Measurements from ENCODE around the gene ZNF232.
A peak's percentile ranks its signal among the peaks of the same experiment; 100 is the strongest.
"Not testable (repeated sequence)": the region's sequence is repeated elsewhere in the genome, so short reads cannot be mapped to it uniquely, and the experiment has no call there.

Gene ZNF232

DNA sequence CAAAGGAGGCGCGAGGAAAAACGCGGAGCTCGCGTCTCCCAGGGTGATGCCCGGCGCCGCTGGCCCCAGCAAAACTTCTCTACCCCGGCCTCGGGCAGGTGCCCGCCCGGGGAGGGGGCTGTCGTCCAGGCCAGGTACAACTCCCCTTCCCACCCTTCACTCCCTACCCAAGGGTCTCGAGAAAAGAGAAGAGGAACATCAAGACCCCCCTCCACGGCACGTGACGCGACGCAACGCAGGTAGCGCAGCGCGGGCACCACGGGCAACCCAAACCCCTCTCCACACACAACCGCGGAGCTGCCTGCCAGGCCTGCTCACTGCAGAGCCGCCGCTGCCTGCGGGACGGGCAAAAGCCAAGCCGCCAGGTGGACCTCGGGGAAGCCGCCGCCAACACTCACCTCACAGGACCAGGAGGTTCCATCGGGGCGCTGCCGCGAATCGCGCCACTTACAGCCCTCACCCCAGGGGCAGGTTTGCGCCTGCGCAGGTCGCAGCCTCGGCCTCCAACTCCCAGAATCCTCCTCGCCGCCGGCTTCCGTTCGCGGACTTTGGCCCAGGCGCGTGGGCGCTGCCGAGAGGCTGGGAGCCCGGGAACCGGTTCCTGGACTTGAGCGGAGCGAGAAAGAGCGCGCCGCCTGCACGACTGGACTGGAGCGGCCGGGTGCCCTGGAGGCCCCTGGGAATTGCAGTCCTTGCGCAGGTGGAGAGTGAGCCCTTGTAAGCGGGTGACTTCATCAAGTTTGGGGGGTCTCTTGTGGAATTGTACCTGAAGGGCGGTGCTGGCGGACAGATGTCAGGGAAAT lies at the start of gene ZNF232:
Gene ZNF232, minus strand, starts transcription at position 477 of the 803 bp plus-strand sequence. Its CDS starts 56 bp downstream, at position 421.
- peak; percentile 93 for DNase-seq

DNA sequence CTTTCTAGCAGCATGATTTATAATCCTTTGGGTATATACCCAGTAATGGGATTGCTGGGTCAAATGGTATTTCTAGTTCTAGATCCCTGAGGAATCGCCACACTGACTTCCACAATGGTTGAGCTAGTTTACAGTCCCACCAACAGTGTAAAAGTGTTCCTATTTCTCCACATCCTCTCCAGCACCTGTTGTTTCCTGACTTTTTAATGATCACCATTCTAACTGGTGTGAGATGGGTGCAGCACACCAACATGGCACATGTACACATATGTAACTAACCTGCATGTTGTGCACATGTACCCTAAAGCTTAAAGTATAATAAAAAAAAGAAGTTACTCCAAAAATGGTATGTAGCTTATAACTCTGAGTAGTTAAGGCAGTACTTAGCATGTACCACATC lies 49.0 kb upstream of the ZNF232 start:
- DNase-seq, result not testable (repeated sequence)

GRCh38 chr17:5146122-5146521 lies 34.4 kb upstream of the ZNF232 start:
- DNase-seq, result not testable (repeated sequence)

DNA sequence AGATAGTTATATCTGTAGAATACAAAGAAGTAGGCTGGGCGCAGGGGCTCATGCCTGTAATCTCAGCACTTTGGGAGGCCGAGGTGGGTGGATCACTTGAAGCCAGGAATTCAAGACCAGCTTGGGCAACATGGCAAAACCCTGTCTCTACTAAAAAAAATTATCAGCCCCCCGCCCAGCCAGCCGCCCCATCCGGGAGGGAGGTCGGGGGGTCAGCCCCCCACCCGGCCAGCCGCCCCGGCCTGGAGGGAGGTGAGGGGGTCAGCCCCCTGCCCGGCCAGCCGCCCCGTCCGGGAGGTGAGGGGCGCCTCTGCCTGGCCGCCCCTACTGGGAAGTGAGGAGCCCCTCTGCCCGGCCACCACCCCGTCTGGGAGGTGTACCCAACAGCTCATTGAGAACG lies 31.2 kb upstream of the ZNF232 start:
- not testable (repeated sequence) for DNase-seq

- no peak for DNase-seq
Observed at GRCh38 chr17:5139458-5139732, 27.7 kb upstream of the ZNF232 start.

- no peak for DNase-seq
Observed at GRCh38 chr17:5138616-5139457, 27.2 kb upstream of the ZNF232 start.

DNA sequence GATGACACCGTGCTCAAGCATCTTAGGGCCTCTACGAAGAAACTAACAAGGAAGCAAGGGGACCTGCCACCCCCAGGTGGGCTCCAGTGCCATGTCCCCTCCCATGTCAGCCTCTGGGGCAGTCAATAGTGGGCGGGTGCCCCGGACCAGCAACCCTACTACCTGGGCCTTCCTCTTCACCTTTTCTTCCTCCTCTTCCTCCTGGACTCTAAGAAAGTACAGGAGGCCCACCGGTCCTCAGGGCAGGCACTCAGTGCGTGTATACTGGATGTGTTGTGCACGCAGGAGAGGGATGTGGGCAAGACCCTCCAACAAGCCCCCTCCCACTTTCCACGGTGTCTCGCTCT lies 26.5 kb upstream of the ZNF232 start:
- DNase-seq, result not testable (repeated sequence)

DNA sequence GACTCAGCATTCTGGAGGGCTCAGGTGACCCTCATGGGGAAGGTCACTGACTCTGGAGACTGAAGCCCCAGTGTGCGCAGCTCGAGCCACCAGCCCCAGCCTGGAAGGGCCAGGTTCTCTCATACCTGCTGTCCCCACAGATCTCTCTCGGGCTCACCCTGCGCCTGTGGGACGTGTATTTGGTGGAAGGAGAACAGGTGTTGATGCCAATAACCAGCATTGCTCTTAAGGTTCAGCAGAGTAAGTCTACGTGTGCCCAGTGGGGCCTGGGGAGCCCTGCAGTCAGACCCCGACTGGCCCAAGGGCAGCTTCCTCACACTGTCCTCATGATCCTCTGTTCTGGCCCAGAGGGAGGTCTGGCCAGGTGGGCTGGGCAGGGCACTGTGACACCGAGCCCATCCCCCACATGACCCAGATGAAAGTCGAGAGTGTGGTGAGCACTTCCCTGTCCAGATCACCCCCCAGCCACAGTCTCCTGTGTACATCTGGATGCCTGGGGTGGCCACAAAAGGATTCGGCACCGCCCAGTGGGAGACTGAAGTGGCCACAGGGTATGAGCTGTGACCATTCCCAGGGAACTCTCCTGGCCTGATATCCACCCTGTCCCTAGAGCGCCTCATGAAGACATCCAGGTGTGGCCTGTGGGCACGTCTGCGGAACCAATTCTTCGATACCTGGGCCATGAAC lies 26.0 kb upstream of the ZNF232 start:
- DNase-seq, result not testable (repeated sequence)

- not testable (repeated sequence) for DNase-seq
Observed at GRCh38 chr17:5136580-5137412, 25.1 kb upstream of the ZNF232 start.

GRCh38 chr17:5135726-5136579 lies 24.3 kb upstream of the ZNF232 start:
- DNase-seq, result no peak

- not testable (repeated sequence) for DNase-seq
Observed at GRCh38 chr17:5135131-5135712, 23.5 kb upstream of the ZNF232 start.

GRCh38 chr17:5134571-5134970 lies 22.9 kb upstream of the ZNF232 start:
- DNase-seq, result not testable (repeated sequence)

- DNase-seq, result not testable (repeated sequence)
Observed at GRCh38 chr17:5133961-5134360, 22.3 kb upstream of the ZNF232 start.

DNA sequence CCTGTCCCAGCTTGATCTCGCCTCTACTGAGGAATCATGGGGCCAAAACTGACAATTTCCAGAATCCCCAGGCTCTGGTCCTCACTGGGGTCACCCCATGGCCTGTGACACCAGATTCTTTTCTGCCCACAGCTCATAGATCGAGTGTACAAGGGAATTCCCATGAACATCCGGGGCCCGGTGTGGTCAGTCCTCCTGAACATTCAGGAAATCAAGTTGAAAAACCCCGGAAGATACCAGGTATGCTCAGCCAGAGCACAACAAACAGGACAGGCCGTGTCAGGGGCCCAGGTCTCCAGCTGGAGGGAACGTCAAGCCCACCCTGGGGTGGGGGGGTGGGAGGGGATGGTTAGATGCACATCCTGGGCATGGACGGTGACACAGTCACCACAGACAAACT lies 21.6 kb upstream of the ZNF232 start:
- DNase-seq, result no peak

DNA sequence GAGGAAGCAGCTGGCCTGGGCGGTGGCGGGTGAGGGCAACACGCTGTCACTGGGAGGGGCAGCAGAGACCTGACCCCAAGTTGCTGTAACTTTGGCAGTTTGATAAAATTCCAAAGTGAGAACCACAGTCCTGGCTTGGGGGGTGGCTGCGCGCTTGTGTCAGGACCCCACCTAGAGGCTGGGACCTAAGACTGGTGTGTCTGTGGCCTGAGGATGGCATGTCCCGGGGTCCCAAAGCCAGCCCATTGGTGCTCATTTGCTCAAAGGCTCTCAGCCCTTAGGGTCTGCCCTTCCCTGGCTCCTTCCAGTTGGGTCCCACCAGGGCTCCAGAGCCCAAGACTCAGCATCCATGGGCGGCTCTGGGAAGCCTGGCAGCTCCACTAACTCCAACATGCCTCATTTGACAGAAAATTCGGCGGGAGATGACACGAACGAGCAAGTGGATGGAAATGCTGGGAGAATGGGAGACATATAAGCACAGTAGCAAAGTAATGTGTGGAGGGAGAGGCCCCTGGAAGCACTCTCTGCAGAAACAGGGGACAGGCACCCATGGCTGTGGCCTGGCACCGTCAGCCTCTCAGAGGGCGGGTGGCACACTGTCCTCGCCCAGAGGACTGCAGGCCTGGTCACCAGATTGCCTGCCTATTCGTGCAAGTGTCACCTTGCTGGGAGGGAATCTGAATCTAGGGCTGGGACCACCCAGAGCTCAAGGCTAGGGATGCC lies 21.0 kb upstream of the ZNF232 start:
- not testable (repeated sequence) for DNase-seq

GRCh38 chr17:5131799-5132502 lies 20.3 kb upstream of the ZNF232 start:
- DNase-seq, result not testable (repeated sequence)

DNA sequence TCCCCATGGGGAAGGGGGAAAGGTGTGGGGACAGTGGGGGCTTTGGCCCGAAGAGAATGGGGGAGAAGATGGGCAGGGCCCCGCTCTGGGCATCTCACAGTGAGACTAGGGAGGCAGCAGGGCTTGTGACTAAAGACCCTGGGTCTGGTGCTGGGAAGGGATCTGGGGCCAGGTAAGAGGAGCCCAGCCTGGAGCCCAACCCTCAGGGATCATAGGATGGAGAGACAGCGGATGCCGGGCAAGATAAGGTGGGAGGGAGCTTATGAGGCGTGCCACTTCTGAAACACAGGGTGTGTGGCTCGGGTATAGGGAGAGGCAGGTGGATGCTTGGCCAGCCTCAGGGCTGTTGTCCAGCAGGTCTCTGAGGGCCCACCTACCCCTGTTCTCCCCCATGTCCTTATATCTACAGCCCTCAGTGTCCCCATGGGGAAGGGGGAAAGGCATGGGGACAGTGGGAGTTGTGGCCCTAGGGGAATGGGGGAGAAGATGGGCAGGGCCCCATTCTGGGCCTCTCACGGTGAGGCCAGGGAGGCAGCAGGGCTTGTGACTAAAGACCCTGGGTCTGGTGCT lies 19.6 kb upstream of the ZNF232 start:
- no peak for DNase-seq

- DNase-seq, result not testable (repeated sequence)
Observed at GRCh38 chr17:5130687-5131086, 19.0 kb upstream of the ZNF232 start.

- DNase-seq, result not testable (repeated sequence)
Observed at GRCh38 chr17:5130261-5130660, 18.6 kb upstream of the ZNF232 start.
